Measurements from ENCODE around the gene ST6GALNAC6.

ST6GALNAC6 gene

GRCh38 chr9:127870887-127871286, 28.5 kb downstream of the ST6GALNAC6 start:
- TF ChIP-seq GATA3 (IDR thresholded peaks at IDR 0.05; ENCODE audit: low read depth, low read length), result no peak
- no peak for TF ChIP-seq GATA2 (IDR thresholded peaks at IDR 0.05; ENCODE audit: low read depth, low read length)

GRCh38 chr9:127869310-127870152, 29.9 kb downstream of the ST6GALNAC6 start:
- TF ChIP-seq GATA2 (IDR thresholded peaks at IDR 0.05; ENCODE audit: low read depth, low read length), result no peak
- no peak for TF ChIP-seq GATA3 (IDR thresholded peaks at IDR 0.05; ENCODE audit: low read depth, low read length)

GRCh38 chr9:127868278-127868902, 31.0 kb downstream of the ST6GALNAC6 start:
- TF ChIP-seq GATA2 (IDR thresholded peaks at IDR 0.05; ENCODE audit: low read depth, low read length) (no peak), GATA3 (IDR thresholded peaks at IDR 0.05; ENCODE audit: low read depth, low read length) (no peak)

DNA sequence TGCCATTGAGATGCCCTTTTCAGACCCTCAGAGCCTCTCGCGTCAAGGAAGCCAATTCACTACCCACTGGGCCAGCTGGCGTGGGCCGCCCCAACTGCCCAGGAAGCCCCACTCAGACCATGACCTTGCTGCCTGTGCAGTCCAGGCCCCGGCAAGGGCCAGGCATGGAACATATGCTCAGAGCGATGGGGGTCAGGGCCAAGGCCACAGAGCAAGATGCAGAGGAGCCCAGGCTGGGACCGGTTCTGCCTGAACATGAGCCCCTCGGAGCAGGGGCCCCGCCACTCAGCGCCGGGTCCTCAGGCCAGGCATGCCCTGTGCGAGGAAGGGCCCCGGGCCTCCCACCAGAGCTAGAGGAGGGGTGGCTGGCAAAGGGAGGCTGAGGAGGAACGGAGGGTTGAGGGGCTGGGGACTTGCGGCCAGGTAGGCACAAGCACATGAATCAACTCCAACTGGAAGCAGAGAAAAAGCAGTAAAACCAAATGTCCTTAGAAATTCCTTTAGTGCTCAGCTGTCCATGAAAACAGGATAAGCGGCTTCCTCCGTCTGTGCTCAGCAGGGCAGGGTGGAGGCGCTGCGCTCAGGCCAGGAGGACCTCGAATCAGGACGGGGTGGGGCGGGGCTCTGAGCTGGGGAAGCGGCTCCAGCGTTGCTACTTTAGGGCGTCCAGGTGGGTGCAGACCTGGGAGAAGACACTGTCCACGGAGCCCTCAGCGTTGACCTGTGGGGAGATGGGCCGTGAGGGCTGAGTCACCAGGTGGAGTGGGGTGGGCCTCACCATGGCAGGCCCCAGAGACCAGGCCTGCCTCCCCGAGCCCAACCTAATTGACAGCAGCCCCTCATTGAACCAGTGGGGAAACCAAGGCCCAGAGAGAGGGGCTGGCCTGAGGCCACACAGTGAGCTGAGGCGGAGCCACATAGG, 31.8 kb downstream of the ST6GALNAC6 start:
- TF ChIP-seq GATA3 (IDR thresholded peaks at IDR 0.05; ENCODE audit: low read depth, low read length) (no peak), GATA2 (IDR thresholded peaks at IDR 0.05; ENCODE audit: low read depth, low read length) (no peak)

DNA sequence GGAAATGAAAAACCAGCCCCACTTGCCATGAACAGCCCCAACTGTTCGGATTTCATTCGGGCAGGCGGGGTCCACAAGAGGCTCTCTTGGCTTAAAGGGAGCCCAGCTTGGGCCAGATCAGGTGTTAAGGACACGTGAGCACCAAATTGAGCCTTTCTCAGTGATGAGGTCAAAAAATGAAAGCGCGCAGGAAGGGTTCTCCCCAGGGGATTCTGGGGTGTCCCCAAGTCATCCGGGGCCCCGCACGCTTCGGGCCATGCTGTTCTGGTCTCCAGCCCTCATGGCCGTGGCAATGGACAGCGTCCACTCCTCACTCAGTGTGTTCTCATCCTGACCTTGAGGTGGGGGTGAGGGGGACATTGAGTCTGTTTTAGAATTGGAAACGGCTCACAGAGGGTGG, 32.9 kb downstream of the ST6GALNAC6 start:
- TF ChIP-seq GATA3 (IDR thresholded peaks at IDR 0.05; ENCODE audit: low read depth, low read length) (no peak), GATA2 (IDR thresholded peaks at IDR 0.05; ENCODE audit: low read depth, low read length) (no peak)

GRCh38 chr9:127865645-127866464, 33.5 kb downstream of the ST6GALNAC6 start:
- TF ChIP-seq GATA3 (IDR thresholded peaks at IDR 0.05; ENCODE audit: low read depth, low read length) (no peak), GATA2 (IDR thresholded peaks at IDR 0.05; ENCODE audit: low read depth, low read length) (no peak)

- TF ChIP-seq GATA2 (IDR thresholded peaks at IDR 0.05; ENCODE audit: low read depth, low read length), result no peak
- no peak for TF ChIP-seq GATA3 (IDR thresholded peaks at IDR 0.05; ENCODE audit: low read depth, low read length)
Observed at GRCh38 chr9:127863191-127863621, 36.2 kb downstream of the ST6GALNAC6 start.

DNA sequence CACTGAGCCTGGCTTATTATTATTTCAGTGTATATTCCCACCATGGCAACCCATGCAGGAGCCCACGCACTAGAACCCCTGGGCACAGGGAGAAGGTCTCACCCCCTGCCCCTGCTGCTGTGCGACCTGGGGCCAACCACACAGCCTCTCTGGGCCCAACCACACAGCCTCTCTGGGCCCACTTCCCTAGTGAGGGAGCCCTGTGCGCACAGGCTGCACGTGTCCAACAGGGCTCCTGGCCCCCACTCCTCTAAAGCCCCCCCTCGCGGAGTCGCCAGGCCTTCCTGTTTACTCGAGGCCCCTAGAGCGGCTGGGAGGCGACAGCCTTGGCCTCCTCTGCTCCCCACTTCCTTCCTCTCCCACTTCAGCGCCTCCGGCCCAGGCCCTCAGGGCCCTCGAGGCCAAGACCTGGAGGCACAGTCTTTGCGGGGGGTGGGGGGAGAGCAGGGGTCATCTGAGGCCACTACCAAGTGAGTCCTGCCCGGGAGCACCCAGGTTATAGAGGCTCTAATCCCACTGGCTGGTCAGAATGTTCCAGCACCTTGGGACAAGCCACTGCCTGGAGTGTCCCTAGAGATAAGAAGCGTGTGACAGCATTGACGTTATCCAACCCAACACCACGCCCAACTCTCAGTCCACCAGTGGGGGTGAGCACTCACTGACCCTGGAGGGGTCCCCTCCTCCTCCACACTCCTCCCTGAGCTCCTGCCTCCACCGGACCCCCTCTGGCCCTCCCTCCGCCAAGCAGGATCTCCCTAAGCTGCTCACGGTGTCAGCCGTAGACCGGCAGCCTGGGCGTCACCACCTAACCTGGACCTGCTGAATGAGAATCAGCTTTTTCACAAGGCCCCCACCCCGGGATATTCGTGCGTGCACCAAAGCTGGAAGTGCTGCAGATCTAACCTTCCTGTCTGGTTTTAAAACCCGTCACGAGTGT, 37.1 kb downstream of the ST6GALNAC6 start:
- TF ChIP-seq GATA3 (IDR thresholded peaks at IDR 0.05; ENCODE audit: low read depth, low read length), result no peak
- TF ChIP-seq GATA2 (IDR thresholded peaks at IDR 0.05; ENCODE audit: low read depth, low read length), result no peak

GRCh38 chr9:127860779-127861178, 38.6 kb downstream of the ST6GALNAC6 start:
- TF ChIP-seq GATA3 (IDR thresholded peaks at IDR 0.05; ENCODE audit: low read depth, low read length) (no peak), GATA2 (IDR thresholded peaks at IDR 0.05; ENCODE audit: low read depth, low read length) (no peak)

DNA sequence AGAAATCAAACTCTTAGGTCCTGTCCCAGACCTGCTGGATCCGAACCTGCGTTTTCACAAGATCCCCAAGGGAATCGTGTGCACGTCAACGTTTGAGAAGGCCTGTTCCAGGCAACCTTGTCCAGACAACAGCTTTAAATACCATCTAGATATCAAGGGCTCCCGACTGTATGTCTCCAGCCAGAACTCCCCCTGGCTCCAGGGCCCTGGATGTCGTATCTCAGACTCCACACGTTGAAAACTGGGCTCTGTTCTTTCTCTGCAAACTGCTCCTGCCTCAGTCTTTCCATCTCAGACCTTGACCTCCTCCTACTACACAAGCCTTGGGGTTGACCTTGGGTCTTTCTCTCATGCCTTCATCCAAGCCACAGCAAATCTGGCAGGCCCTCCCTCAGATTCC, 39.1 kb downstream of the ST6GALNAC6 start:
- no peak for TF ChIP-seq GATA2 (IDR thresholded peaks at IDR 0.05; ENCODE audit: low read depth, low read length)
- no peak for TF ChIP-seq GATA3 (IDR thresholded peaks at IDR 0.05; ENCODE audit: low read depth, low read length)

- peak; percentile 45 for TF ChIP-seq GATA2 (IDR thresholded peaks at IDR 0.05; ENCODE audit: low read depth, low read length)
- no peak for TF ChIP-seq GATA3 (IDR thresholded peaks at IDR 0.05; ENCODE audit: low read depth, low read length)
Observed at GRCh38 chr9:127858041-127858512, 41.3 kb downstream of the ST6GALNAC6 start.

- TF ChIP-seq GATA3 (IDR thresholded peaks at IDR 0.05; ENCODE audit: low read depth, low read length) (no peak), GATA2 (IDR thresholded peaks at IDR 0.05; ENCODE audit: low read depth, low read length) (no peak)
Observed at GRCh38 chr9:127857278-127857677, 42.1 kb downstream of the ST6GALNAC6 start.
